GM18909 (cell line): ENCODE results near the gene DCTN1.
"Not testable (repeated sequence)": the region's sequence is repeated elsewhere in the genome, so short reads cannot be mapped to it uniquely, and the experiment has no call there.

ENCODE experiments used
- ATAC-seq: cut with Tn5 transposase; IDR thresholded peaks from one replicate; pipeline ENCODE4 v1.9.1; 2021; ENCODE audit warnings: mild to moderate bottlenecking; ENCODE audit not compliant: unreplicated experiment, poor library complexity

DCTN1 gene

GRCh38 chr2:74373985-74374384 lies 6.1 kb downstream of the DCTN1 start:
- ATAC-seq: no peak

DNA sequence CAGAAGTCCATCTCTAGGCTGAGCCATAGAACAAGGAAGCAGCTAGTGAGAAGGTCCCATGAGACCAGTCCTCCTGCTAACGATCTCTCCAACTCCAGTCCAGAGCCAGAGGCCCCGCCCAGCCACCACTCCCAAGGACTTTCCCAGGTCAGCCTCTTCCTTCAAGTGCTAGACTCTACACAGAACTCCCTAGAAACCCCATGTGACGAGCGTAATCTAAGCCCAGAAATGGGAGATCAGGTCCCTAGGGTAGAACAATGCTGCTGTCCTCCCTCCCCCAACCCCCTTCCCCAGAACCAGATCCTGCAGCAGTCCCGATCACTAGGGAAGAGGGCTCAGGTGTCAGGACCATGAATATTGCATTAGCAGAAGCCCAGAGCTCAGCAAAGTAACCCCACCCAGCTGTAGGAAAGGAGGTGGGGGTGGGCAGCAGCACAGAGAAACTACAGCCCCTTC lies 6.9 kb downstream of the DCTN1 start:
- ATAC-seq: no peak

- ATAC-seq: no peak
These were observed 7.4 kb downstream of the DCTN1 start for GRCh38 chr2:74372674-74373073.

- no peak for ATAC-seq
These were observed 8.7 kb downstream of the DCTN1 start for GRCh38 chr2:74371421-74371820.

GRCh38 chr2:74369976-74370375 lies 10.1 kb downstream of the DCTN1 start:
- no peak for ATAC-seq

DNA sequence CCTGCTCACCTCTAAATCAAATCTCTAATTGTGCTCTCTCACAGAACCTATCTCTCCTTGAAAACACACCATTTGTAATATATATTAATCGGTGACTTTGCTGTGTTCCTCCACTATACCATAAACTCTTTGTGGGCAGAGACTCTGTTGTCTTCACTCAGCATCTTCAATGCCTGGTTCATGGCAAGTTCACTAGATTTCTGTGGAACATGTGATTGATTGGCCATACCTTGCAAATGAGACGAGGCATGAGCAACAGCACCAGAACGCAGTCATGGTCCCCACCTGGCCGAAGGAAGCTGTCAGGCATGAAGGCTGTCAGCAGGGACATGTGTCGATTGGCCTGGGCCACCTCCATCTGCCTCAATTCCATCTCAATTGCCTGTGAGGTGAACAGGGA lies 11.6 kb downstream of the DCTN1 start:
- ATAC-seq: no peak

DNA sequence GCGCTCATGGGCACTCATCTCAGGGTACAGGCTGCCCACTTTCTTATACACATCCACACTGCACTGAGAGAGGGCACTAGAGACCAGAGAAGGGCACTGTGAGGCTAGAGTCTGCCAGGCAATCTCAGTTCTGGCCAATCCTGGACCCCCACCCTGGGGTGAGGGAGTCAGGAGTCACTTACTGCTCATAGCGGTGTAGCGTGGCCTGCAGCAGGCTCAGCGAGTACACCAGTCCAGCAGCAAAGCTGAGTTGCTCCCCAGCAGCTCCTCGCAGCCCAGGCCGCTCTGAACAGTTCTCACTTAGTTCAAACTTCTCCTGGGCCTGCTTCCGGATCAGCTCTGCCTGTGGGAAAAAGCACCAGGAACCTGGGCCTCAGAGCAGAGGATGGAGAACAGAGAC lies 12.3 kb downstream of the DCTN1 start:
- no peak for ATAC-seq

DNA sequence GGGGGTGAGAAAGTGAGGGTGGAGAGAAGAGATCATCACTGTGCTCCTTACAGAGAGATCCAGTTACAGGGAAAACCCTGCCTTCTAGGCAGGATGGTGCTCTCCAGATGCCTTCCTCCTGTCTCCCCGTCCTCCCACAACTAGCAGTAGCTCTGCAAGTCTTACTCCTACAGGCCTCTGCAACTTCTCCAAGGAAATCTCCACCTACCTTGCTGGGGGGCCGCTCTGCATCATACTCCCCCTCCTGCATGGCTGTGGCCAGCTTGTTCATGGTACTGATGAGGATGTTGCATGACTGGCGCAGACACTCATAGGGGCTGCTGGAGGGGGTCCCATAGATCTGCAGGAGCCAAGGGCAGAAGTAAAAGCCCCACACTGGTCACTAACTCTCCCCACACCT lies 14.1 kb downstream of the DCTN1 start:
- ATAC-seq: no peak

DNA sequence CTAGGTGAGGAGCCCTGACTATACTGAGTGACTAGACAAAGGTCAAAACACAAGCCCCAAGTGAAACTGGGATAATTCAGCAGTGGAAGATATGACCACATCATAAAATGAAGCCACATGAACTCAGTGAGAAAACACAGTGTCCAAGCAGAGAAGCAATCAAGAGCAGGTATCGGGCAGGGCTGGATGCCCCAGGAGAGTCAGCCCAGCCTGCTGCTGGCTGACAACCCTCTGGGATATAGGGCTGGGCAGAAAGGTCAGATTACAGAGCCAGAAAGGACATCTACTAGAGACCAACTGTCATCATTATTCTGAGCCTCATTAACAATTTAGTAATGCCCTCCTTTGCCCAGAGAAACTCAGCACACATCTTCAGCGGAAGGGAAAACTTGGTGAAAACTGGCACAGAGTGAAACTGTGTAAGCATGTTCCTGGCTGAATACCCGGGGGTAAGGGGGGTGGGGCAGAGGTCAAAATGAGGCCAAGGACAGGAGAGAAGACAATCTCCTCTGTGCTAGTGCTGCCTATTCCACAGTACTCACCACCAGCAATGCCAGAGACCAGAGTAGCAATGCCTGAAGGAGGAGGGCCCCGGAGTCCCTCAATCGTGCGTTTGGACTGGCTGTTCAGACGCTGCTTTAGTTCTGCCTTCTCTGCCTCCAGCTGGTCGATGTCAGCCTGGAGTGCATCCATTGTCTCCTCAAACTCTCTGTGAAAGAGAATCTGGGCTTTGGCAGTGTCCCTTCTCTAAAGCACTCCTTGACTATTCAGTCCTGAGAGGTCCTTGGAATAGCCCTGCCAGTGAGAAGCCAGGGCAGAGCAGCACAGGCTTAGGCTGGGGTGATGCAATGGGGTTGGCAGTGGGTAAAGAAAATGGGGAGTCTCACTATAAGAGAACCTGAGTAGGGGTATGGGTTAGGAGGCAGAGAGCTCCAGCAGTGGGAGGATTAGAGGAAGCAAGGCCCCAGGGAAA lies 15.3 kb downstream of the DCTN1 start:
- ATAC-seq: no peak

- ATAC-seq: no peak
These were observed 18.8 kb downstream of the DCTN1 start for GRCh38 chr2:74361327-74361726.

GRCh38 chr2:74357627-74358026 lies 22.5 kb downstream of the DCTN1 start:
- ATAC-seq: no peak

DNA sequence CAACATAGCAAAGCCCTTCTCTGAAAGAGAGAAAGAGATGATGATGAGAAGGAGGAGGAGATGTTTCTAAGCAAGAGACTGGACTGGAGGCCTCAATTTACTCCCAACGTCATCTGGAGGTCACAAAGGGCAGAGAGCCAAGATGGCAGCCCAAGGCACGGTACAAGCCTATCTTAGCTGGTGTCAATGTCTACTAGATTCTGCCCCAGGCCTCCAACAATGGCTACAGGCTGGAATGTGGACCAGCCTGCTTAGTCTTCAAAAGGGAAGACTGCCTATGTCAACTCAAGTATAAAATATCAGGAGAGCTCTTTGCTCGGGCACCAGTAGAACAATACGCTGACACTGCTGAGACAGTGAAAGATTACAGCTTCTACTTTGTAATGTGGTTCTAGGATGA lies 30.2 kb downstream of the DCTN1 start:
- no peak for ATAC-seq

DNA sequence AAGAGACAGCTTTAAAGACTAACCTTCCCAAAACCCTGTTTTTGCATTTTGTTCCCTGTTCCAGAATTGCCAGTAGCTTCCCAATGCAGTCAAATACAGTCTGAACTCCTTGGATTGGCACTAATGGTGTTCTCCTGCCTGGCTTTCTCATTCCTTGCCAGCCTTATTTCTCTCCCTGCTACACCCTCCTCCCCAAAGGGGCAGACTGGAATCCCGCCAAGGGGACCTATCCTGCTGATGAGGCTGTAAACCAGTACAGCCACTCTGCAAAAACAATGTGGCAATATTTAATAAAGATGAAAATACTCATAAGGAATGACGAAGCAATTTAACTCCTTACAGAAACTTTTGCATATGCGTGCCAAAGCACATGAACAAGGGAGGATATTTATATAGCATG lies 32.4 kb downstream of the DCTN1 start:
- no peak for ATAC-seq

- no peak for ATAC-seq
These were observed 32.8 kb downstream of the DCTN1 start for GRCh38 chr2:74347303-74347702.

GRCh38 chr2:74345272-74345943 lies 34.7 kb downstream of the DCTN1 start:
- ATAC-seq: no peak

DNA sequence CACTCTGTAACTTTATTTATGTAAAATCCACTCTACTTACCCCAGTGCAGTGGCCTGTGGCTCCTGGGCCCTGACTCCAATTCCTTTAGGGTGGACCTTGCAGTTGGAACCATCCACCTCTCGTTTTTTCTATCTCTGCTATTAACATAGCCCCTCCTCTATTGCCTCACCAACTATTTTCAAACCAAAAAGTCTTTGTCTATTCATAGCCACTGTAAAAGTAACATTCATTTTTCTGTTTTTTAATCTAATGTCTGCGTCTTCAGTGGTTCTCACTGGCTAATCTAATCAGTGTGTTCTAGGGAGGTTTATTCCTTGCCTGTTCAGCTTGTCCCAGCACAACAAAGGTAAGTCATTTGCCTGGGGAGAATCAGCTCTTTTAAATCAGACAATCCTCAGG lies 36.8 kb downstream of the DCTN1 start, which contains the start of gene SLC4A5:
SLC4A5 (minus strand) TSS at position 101 of the 400 bp plus-strand sequence. CDS start 28,393 bp downstream, outside the sequence.
- ATAC-seq: no peak

DNA sequence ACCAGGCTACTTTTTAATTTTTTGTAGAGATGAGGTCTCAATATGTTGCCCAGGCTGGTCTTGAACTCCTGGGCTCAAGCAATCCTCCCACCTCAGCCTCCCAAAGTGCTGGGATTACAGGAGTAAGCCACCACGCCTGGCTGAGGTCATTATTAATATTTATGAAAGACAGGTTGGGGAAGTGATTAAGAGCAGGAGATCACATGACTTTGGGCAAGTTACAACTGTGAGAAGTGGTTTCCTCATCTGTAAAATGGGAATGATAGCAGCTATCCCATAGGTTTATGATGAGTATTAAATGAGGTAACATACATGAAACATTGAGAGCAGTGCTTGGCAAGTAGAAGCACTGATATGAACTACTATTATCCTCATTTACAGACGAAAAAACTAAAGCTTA lies 43.9 kb downstream of the DCTN1 start:
- not testable (repeated sequence) for ATAC-seq

DNA sequence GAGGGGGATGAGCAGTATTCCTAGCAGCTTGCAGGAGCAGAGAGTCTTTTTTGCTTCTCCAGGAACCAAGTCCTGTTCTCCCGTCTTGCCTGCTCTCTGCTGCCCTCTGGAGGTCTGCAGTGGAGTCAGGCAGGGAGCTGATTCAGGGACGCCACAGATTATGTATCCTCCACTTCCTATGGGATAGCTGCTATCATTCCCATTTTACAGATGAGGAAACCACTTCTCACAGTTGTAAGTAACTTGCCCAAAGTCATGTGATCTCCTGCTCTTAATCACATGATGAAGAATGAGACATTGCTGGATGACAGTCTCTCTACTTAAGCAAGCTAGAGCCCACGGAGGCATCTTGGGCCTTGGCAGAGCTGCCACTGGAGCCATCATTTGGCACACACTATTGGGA lies 45.2 kb downstream of the DCTN1 start:
- ATAC-seq: peak; percentile 60

DNA sequence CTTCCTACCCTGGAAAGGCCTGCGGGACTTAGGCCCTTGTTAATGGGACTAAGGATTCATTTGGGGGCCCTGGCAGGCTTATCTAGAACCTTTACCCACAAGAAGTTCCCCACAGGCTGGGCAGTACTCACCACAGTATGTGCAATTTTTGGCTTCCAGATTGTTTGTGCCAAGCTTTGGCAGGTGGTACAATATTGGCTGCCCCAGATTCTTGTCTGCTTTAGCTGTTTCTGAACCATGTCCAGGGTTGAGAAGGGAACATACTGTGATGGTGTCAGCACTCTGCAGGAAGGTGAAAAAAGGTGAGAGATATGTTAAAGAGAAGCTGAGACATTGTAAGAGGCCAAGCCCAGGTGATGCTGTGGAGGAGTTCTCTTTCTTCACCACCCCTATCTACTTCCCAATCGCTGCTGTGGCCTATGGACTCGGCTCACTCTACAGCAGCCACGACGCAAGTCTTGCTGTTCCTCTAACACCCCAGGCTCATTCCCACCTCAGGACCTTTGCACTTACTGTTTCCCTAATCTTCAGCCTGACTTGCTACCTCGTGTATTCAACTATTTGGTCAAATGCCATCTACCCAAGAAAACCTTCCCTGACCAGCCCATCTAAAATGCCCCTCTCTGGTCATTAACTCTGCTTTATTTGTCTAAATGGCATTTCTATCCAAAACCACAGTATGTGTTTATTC lies 46.1 kb downstream of the DCTN1 start:
- ATAC-seq: no peak

GRCh38 chr2:74333175-74333574 lies 46.9 kb downstream of the DCTN1 start:
- no peak for ATAC-seq
